OCI-LY3 (cell line): Measurements from ENCODE around the gene ZMAT5.

Source experiments
- CTCF ChIP-seq: fragments of 200-600, 300-600 bp; sonication (generic); IDR thresholded peaks from 2 replicates; pipeline ENCODE4 v1.5.1; 2014; ENCODE audit warnings: antibody characterized with exemption, low read length, low read depth
- EZH2phosphoT487 ChIP-seq: fragments of 200-600 bp; shearing (Covaris generic); IDR thresholded peaks from 2 replicates; pipeline ENCODE4 v1.6.1; 2018; ENCODE audit warnings: antibody characterized with exemption, mixed run types, low read depth

- TF ChIP-seq CTCF (no peak), EZH2phosphoT487 (no peak)
These were observed 35.6 kb downstream of the ZMAT5 start for GRCh38 chr22:29731058-29731850.
